Measurements from ENCODE around the gene KRI1. TPM values are rescaled to one million over a fixed set of nuclear protein-coding genes. Genes with fewer than 3 reads are reported as not detected.

The KRI1 gene
- total and polyA plus RNA-seq, 2 donors (not counting 3 experiments of a cell fraction or from before 2014, with no cell fraction given) = 6.7 to 25.7 TPM

DNA sequence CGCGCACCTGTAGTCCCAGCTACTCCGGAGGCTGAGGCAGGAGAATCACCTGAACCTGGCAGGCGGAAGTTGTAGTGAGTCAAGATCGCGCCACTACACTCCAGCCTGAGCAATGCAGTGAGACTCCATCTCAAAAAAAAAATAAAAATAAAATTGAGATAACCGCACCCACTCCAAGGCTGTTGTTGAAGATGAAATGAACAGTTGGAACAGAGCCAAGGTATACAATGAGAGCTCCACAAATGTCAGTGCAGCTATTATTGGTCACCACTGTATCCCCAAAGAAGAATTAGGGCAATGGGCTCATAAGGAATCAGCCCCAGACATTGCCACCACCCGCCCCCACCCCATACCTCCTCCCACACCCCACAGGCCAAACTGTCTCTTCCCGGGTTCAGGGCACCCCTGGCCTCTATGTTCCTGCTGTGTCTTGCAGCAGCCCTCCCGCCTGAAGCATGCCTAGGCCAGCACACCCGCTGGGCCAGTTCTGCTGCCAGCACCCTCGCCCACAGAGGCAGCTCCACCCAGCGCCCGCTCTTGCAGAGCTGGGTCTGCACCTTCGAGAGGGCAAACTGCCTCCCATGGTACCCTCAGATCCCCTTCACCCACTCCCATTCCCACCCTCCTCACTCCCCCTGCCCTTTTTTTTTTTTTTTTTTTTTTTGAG is 45.0 kb downstream of the KRI1 start:
- TF ChIP-seq MYC (IDR thresholded peaks at IDR 0.05; ENCODE audit: low read depth, low read length) = no peak
- no peak for TF ChIP-seq CTCF (IDR thresholded peaks at IDR 0.05; ENCODE audit: extremely low read depth in 1 of 2, insufficient read depth in 1 of 2, low read depth in 1 of 2, low read length in 2 of 2)
- TF ChIP-seq JUN (IDR thresholded peaks at IDR 0.05; ENCODE audit: borderline replicate concordance, insufficient read depth, insufficient read length, low read depth) = no peak
- no peak for TF ChIP-seq POLR2AphosphoS5 (IDR thresholded peaks at IDR 0.05; ENCODE audit: insufficient read depth, low read depth, low read length)
- TF ChIP-seq GATA2 (IDR thresholded peaks at IDR 0.05; ENCODE audit: insufficient read depth, insufficient read length, low read depth, low read length) = no peak
- TF ChIP-seq EZH2 (IDR thresholded peaks at IDR 0.05; ENCODE audit: borderline replicate concordance, low read depth, low read length, severe bottlenecking) = no peak
- no peak for TF ChIP-seq FOS (IDR thresholded peaks at IDR 0.05; ENCODE audit: borderline replicate concordance, insufficient read depth, low read length)
- TF ChIP-seq, protein P1, sequence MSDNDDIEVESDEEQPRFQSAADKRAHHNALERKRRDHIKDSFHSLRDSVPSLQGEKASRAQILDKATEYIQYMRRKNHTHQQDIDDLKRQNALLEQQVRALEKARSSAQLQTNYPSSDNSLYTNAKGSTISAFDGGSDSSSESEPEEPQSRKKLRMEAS (IDR thresholded peaks at IDR 0.05; ENCODE audit: insufficient read depth, insufficient read length) = no peak
- peaks cover 2% of the 10 kb centered on the region for H3K4me1 ChIP-seq (ENCODE audit: control insufficient read depth, extremely low read depth, insufficient read depth, low read length)
- dilution Hi-C loops (cut with MboI; ENCODE audit: extremely low pct_ligation_motif_present, low sequenced_read_pairs) (no loop called here), intact Hi-C loops (cut with micrococcal nuclease) (no loop called here)
- no peaks in the 10 kb centered on the region for H3K79me2 ChIP-seq (ENCODE audit: control insufficient read depth, insufficient read depth, low read length)
- H4K20me1 ChIP-seq (replicated peaks; ENCODE audit: control insufficient read depth, extremely low read depth, insufficient read depth, low read length) = no peaks in the 10 kb centered on the region
- H3K4me3 ChIP-seq (replicated peaks in 1 of 3; ENCODE audit: insufficient read depth in 1 of 3, low read depth in 1 of 3, low read length in 3 of 3) = no peak overlapping the region
- H3K4me2 ChIP-seq (ENCODE audit: insufficient read depth, low read length) = no peak overlapping the region
- H3K27me3 ChIP-seq (ENCODE audit: control insufficient read depth in 2 of 2, insufficient read depth in 2 of 2, low read length in 2 of 2) = peaks cover 29 to 40% of the 10 kb centered on the region in 2 experiments
- H3K27ac ChIP-seq (ENCODE audit: insufficient read depth, low read depth, low read length) = no peak overlapping the region
- no peaks in the 10 kb centered on the region for H3K9me1 ChIP-seq (replicated peaks; ENCODE audit: control insufficient read depth, extremely low read depth, insufficient read depth, low read length)
- no peak overlapping the region for H3K9ac ChIP-seq (replicated peaks; ENCODE audit: extremely low read depth, insufficient read depth, low read length)
- no peak overlapping the region for H2AFZ ChIP-seq (ENCODE audit: low read depth, low read length)
- FAIRE-seq = no peak
- POLR2A ChIA-PET = no interaction called here
- no peaks in the 10 kb centered on the region for H3K36me3 ChIP-seq (ENCODE audit: control insufficient read depth in 2 of 2, extremely low read depth in 1 of 2, insufficient read depth in 2 of 2, low read length in 2 of 2)
- DNase-seq (ENCODE audit: low read depth, low spot score) = no peak
- H3K9me3 ChIP-seq (replicated peaks; ENCODE audit: control insufficient read depth, insufficient read depth, low read length) = no peaks in the 10 kb centered on the region
- CTCF ChIA-PET = interaction anchor here (1.0 to 2.2 kb wide), 4 partner anchors 15 to 179 kb away, joined by 3 to 6 read pairs (median 4); no protein-coding TSS in a partner anchor
- no TSS peak for BruUV-seq (replicated peaks)
